GM23248 (cell line): Measurements from ENCODE around the gene CSNK2A3. TPM values are rescaled to one million over a fixed set of nuclear protein-coding genes. Genes with fewer than 3 reads are reported as not detected.

Experiments
- DNase-seq: peaks from one replicate; pipeline ENCODE4 v3.0.0-alpha.2; 2015
- H2AFZ ChIP-seq: fragments of 200-600 bp; sonication (generic); 2 replicates; pipeline ENCODE4 v1.6.1; 2016; ENCODE audit warnings: antibody characterized with exemption
- H3F3A ChIP-seq: fragments of 200-600 bp; sonication (generic); 2 replicates; pipeline ENCODE4 v1.6.1; 2016; ENCODE audit warnings: mild to moderate bottlenecking, antibody characterized with exemption, mixed run types; ENCODE audit not compliant: insufficient read depth
- H3K27ac ChIP-seq: fragments of 200-600 bp; sonication (generic); 2 replicates; pipeline ENCODE4 v1.5.1; 2016; ENCODE audit warnings: mild to moderate bottlenecking
- H3K27me3 ChIP-seq: fragments of 200-600 bp; sonication (generic); replicated peaks from 2 replicates; pipeline ENCODE4 v1.6.1; 2016; ENCODE audit warnings: mild to moderate bottlenecking; ENCODE audit not compliant: insufficient read depth
- H3K36me3 ChIP-seq: fragments of 200-600 bp; sonication (generic); 2 replicates; pipeline ENCODE4 v1.6.1; 2016; ENCODE audit warnings: low read depth, mild to moderate bottlenecking
- H3K4me1 ChIP-seq: fragments of 200-600 bp; sonication (generic); 2 replicates; pipeline ENCODE4 v1.6.1; 2016; ENCODE audit warnings: mild to moderate bottlenecking; ENCODE audit not compliant: insufficient read depth
- H3K4me2 ChIP-seq: fragments of 200-600 bp; sonication (generic); one replicate; pipeline ENCODE4 v1.6.1; 2016; ENCODE audit warnings: mild to moderate bottlenecking; ENCODE audit not compliant: unreplicated experiment
- H3K4me3 ChIP-seq: fragments of 200-600 bp; sonication (generic); 2 replicates; pipeline ENCODE4 v1.5.1; 2016; ENCODE audit warnings: mild to moderate bottlenecking
- H3K79me2 ChIP-seq: fragments of 200-600 bp; sonication (generic); 2 replicates; pipeline ENCODE4 v1.6.1; 2016; ENCODE audit warnings: mild to moderate bottlenecking; ENCODE audit not compliant: insufficient read depth
- H3K9ac ChIP-seq: fragments of 200-600 bp; sonication (generic); 2 replicates; pipeline ENCODE4 v1.6.1; 2016; ENCODE audit warnings: mild to moderate bottlenecking
- H3K9me2 ChIP-seq: fragments of 200-600 bp; sonication (generic); 2 replicates; pipeline ENCODE4 v1.6.1; 2016; ENCODE audit warnings: mixed run types, mild to moderate bottlenecking, moderate library complexity; ENCODE audit not compliant: insufficient read depth
- H3K9me3 ChIP-seq: fragments of 200-600 bp; sonication (generic); one replicate; pipeline ENCODE4 v1.6.1; 2017; ENCODE audit warnings: low read depth
- H4K20me1 ChIP-seq: fragments of 200-600 bp; sonication (generic); 2 replicates; pipeline ENCODE4 v1.6.0; 2016; ENCODE audit not compliant: insufficient read depth
- EZH2 ChIP-seq: fragments of 200-600 bp; sonication (generic); IDR thresholded peaks from 2 replicates; pipeline ENCODE4 v1.6.1; 2018; ENCODE audit warnings: antibody characterized with exemption, mild to moderate bottlenecking; ENCODE audit not compliant: insufficient read depth, poor library complexity, severe bottlenecking
- EZH2phosphoT487 ChIP-seq: fragments of 200-600 bp; sonication (generic); IDR thresholded peaks from 2 replicates; pipeline ENCODE4 v1.6.1; 2018; ENCODE audit warnings: antibody characterized with exemption, moderate library complexity, mild to moderate bottlenecking, low read depth; ENCODE audit not compliant: insufficient read depth
- WGBS, 2 experiments: methylation state at CpG; one replicate each; pipeline ENCODE4 v1.1.6; 2015 to 2017; ENCODE audit warnings: low lambda C conversion rate in 2 of 2, low coverage in 1 of 2; ENCODE audit errors: missing lambda C conversion rate in 2 of 2; 5-methylcytosine and 5-hydroxymethylcytosine counted together
- in situ Hi-C: fragments of 300-500 bp; cut with MboI; formaldehyde crosslinking; loops from 2 replicates; pipeline ENCODE4 v1.15.0; 2020
- polyA plus RNA-seq: library from polyadenylated mRNA; unstranded; fragments of >200 nt; fragmentation: Nextera tagmentation; extraction: Ambion mirVana; gene quantifications from 2 replicates; pipeline ENCODE4 v1.2.1, GENCODE V29; 2016
- total RNA-seq: library from RNA; depleted of rRNA; stranded (reverse); fragments of >200 nt; shearing (Covaris generic); gene quantifications from 2 replicates; pipeline ENCODE4 v1.2.3, GENCODE V29; 2014

The CSNK2A3 gene
- total and polyA plus RNA-seq, 2 experiments from 2014 or later, result 0.73 to 2.5 TPM

- no peaks in the 10 kb centered on the region for H3K27me3 ChIP-seq
- H3K36me3 ChIP-seq, result no peaks in the 10 kb centered on the region
- H3K4me2 ChIP-seq, result no peak overlapping the region
- H3K79me2 ChIP-seq, result no peaks in the 10 kb centered on the region
- H4K20me1 ChIP-seq, result no peaks in the 10 kb centered on the region
- H3K4me1 ChIP-seq, result no peaks in the 10 kb centered on the region
- no peak overlapping the region for H3K4me3 ChIP-seq
- H3K9ac ChIP-seq, result no peak overlapping the region
- no peak overlapping the region for H2AFZ ChIP-seq
- DNase-seq, result no peak
- 64 to 68% methylated on average over 7 of the region's 7 CpGs for WGBS, 2 experiments
- H3F3A ChIP-seq, result no peaks in the 10 kb centered on the region
- no peaks in the 10 kb centered on the region for H3K9me2 ChIP-seq
- TF ChIP-seq EZH2 (no peak), EZH2phosphoT487 (no peak)
- no peaks in the 10 kb centered on the region for H3K9me3 ChIP-seq
- in situ Hi-C loops, result no loop called here
- no peak overlapping the region for H3K27ac ChIP-seq
Observed at GRCh38 chr11:11304550-11304949, 48.5 kb downstream of the CSNK2A3 start.

- Histone ChIP-seq H3K4me2 (no peak overlapping the region), H3K9me2 (no peaks in the 10 kb centered on the region), H3K27ac (no peak overlapping the region), H2AFZ (no peak overlapping the region), H4K20me1 (no peaks in the 10 kb centered on the region), H3K4me3 (no peak overlapping the region), H3K9me3 (no peaks in the 10 kb centered on the region), H3K9ac (no peak overlapping the region), H3K36me3 (no peaks in the 10 kb centered on the region), H3K79me2 (no peaks in the 10 kb centered on the region), H3K27me3 (no peaks in the 10 kb centered on the region), H3F3A (no peaks in the 10 kb centered on the region), H3K4me1 (no peaks in the 10 kb centered on the region)
- TF ChIP-seq EZH2, result no peak
- TF ChIP-seq EZH2phosphoT487, result no peak
- DNase-seq, result no peak
- 75 to 79% methylated on average over 10 of the region's 10 CpGs for WGBS, 2 experiments
- in situ Hi-C loops, result no loop called here
Observed at GRCh38 chr11:11302565-11302964, 50.5 kb downstream of the CSNK2A3 start.
